Activated CD8-positive, alpha-beta T cell treated with anti-CD3 and anti-CD28 coated beads for 36 hours (primary cell): ENCODE results near the gene VPS54. TPM values are rescaled to one million over a fixed set of nuclear protein-coding genes. Genes with fewer than 3 reads are reported as not detected.

Source experiments
- ATAC-seq: fragments of 200-7000 bp; cut with Tn5 transposase; one replicate; pipeline ENCODE4 v1.10.0; 2021; ENCODE audit warnings: mild to moderate bottlenecking, moderate library complexity
- CTCF ChIA-PET: fragments of 350-600 bp; sonication (Branson Sonifier 250); formaldehyde crosslinking; loops from one replicate; lab custom pipeline; 2021; ENCODE audit warnings: antibody characterized with exemption; lab: Charles Lee
- POLR2A ChIA-PET: fragments of 350-600 bp; sonication (Branson Sonifier 250); formaldehyde crosslinking; loops from one replicate; lab custom pipeline; 2021; ENCODE audit warnings: antibody characterized with exemption; lab: Charles Lee
- DNase-seq: peaks from one replicate; pipeline ENCODE4 v3.0.0-alpha.2; 2020
- H3K27ac Mint-ChIP-seq: one replicate; pipeline ENCODE4 v1.8.0; 2021; ENCODE audit warnings: mild to moderate bottlenecking, mixed read lengths
- H3K27me3 Mint-ChIP-seq: one replicate; pipeline ENCODE4 v1.8.0; 2021; ENCODE audit warnings: mixed read lengths
- H3K36me3 Mint-ChIP-seq: one replicate; pipeline ENCODE4 v1.8.0; 2021; ENCODE audit warnings: low read depth, mixed read lengths
- H3K4me1 Mint-ChIP-seq: one replicate; pipeline ENCODE4 v1.8.0; 2021; ENCODE audit warnings: low read depth, mixed read lengths
- H3K4me3 Mint-ChIP-seq: one replicate; pipeline ENCODE4 v1.8.0; 2021; ENCODE audit warnings: mild to moderate bottlenecking, moderate library complexity, mixed read lengths
- H3K9me3 Mint-ChIP-seq: one replicate; pipeline ENCODE4 v1.8.0; 2021; ENCODE audit warnings: mixed read lengths
- intact Hi-C: fragments of 100-400 bp; cut with micrococcal nuclease; formaldehyde crosslinking; loops from one replicate; pipeline ENCODE4 v1.10.0; 2022
- total RNA-seq, 2 experiments: library from RNA; stranded (reverse); gene quantifications; one replicate each; pipeline ENCODE4 v1.2.3, GENCODE V29; 2021
- TF ChIP-seq, protein P1 (sequence below): fragments of 200-600 bp; IDR thresholded peaks from one replicate; pipeline ENCODE4 v1.8.0; 2022; ENCODE audit warnings: antibody characterized with exemption, mild to moderate bottlenecking

VPS54 gene
- total RNA-seq, 2 experiments from 2014 or later, result 8.9 to 9.4 TPM

DNA sequence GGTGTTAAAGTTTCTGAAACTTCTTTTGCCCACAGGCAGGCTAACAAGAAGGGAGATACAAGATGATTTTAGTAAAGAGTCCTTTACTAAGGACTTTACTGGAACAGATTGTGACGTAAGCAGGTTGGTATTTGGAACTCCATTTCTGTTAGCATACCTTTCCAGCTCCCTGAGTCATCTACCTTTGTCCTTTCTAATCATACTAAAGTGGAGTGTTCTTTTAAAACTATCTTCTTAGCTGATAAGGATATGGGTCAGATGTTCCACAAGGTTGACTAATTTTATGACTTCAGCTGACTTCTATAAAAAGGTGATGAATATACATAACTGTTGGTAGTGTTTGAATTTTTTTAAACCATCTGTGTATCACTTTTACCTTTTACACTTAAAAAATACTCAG lies 156.4 kb downstream of the VPS54 start:
- TF ChIP-seq, protein P1, sequence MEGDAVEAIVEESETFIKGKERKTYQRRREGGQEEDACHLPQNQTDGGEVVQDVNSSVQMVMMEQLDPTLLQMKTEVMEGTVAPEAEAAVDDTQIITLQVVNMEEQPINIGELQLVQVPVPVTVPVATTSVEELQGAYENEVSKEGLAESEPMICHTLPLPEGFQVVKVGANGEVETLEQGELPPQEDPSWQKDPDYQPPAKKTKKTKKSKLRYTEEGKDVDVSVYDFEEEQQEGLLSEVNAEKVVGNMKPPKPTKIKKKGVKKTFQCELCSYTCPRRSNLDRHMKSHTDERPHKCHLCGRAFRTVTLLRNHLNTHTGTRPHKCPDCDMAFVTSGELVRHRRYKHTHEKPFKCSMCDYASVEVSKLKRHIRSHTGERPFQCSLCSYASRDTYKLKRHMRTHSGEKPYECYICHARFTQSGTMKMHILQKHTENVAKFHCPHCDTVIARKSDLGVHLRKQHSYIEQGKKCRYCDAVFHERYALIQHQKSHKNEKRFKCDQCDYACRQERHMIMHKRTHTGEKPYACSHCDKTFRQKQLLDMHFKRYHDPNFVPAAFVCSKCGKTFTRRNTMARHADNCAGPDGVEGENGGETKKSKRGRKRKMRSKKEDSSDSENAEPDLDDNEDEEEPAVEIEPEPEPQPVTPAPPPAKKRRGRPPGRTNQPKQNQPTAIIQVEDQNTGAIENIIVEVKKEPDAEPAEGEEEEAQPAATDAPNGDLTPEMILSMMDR, result no peak
- peaks cover 32% of the 10 kb centered on the region for H3K36me3 Mint-ChIP-seq
- H3K4me1 Mint-ChIP-seq, result peaks cover 38% of the 10 kb centered on the region
- peak overlapping the region; percentile 71 for H3K27ac Mint-ChIP-seq
- CTCF ChIA-PET, result interaction anchor here (0.7 to 4.0 kb wide), 6 partner anchors 11 to 263 kb away, joined by 3 to 51 read pairs (median 15); partner anchors contain the start of gene UGP2
- ATAC-seq (peak; percentile 69), DNase-seq (no peak)
- no peak overlapping the region for H3K4me3 Mint-ChIP-seq
- H3K9me3 Mint-ChIP-seq, result no peaks in the 10 kb centered on the region
- POLR2A ChIA-PET, result interaction anchor here (3.1 kb wide), 1 partner anchor 22 kb away, joined by 11 read pairs; the partner anchor contains the start of gene UGP2
- no peaks in the 10 kb centered on the region for H3K27me3 Mint-ChIP-seq
- intact Hi-C loops, result no loop called here

DNA sequence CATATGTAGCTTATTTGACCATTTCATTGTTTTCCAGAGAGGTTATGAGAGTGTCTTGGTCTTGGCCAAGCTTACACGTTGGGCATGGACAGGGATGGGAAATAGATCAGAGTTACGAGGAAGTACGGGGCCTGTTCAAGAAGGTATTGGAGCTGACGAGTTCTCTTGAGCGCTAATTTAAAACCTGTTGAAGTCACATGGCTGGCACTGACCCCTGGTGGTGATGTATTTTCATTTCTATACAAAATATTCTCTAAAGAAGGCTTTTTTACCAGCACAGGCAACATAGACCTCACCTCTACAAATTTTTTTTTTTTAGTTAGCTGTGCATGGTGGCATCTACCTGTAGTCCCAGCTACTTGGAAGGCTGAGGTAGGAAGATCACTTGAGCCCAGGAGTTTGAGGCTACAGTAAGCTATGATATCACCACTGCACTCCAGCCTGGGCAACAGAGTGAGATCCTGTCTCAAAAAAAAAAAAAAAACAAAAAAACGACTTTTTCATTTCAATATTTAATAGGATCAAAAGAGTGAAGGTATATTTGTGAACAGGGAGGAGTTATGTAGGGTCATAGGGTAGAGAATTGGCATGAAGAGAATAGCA lies 157.9 kb downstream of the VPS54 start:
- Mint-ChIP-seq H3K27ac (no peak overlapping the region), H3K9me3 (no peaks in the 10 kb centered on the region), H3K36me3 (peaks cover 41% of the 10 kb centered on the region), H3K4me3 (no peak overlapping the region), H3K27me3 (no peaks in the 10 kb centered on the region), H3K4me1 (peaks cover 39% of the 10 kb centered on the region)
- ChIA-PET CTCF (interaction anchor here (0.6 to 4.0 kb wide), 31 partner anchors 8 to 467 kb away, joined by 3 to 51 read pairs (median 4); partner anchors contain the start of genes MDH1, UGP2 and WDPCP), POLR2A (interaction anchor here (0.9 to 3.1 kb wide), 2 partner anchors 20 to 273 kb away, joined by 3 to 11 read pairs; partner anchors contain the start of genes MDH1, UGP2 and WDPCP)
- intact Hi-C loops, result loop anchor here (2.0 kb wide), 1 partner anchor 169 kb away; no protein-coding TSS in a partner anchor
- DNase-seq, result peak; percentile 74
- ATAC-seq, result peak; percentile 57
- TF ChIP-seq, protein P1, result peak; percentile 69

DNA sequence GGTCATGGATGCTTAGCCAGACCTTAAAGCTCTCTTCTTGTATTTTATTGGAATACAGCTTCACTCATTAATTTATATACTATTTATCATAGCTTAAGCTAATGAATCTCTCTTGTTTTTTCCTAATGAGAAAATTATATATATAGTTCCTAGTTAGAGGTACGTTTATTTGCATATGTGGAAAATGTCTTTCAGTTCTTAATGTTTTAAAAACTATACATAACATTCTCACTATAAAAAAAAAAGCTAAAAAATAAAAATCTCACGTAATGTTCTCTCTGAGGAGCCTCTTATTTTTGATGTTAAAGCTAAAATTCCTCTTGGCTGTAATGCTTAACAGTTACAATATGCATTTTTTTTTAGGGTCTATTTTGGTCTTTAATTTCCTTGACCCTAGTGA lies 160.9 kb downstream of the VPS54 start:
- TF ChIP-seq, protein P1, result no peak
- Mint-ChIP-seq H3K4me3 (no peak overlapping the region), H3K27me3 (no peaks in the 10 kb centered on the region), H3K36me3 (peaks cover 38% of the 10 kb centered on the region), H3K4me1 (peaks cover 47% of the 10 kb centered on the region), H3K9me3 (no peaks in the 10 kb centered on the region), H3K27ac (peak overlapping the region; percentile 14)
- ChIA-PET POLR2A (interaction anchor here (1.0 to 2.2 kb wide), 3 partner anchors 17 to 269 kb away, joined by 3 to 6 read pairs (median 4); partner anchors contain the start of genes MDH1, UGP2 and WDPCP), CTCF (interaction anchor here (1.0 to 1.9 kb wide), 5 partner anchors 8 to 167 kb away, joined by 3 to 11 read pairs (median 6); partner anchors contain the start of gene UGP2)
- no peak for DNase-seq
- no peak for ATAC-seq
- intact Hi-C loops, result no loop called here

DNA sequence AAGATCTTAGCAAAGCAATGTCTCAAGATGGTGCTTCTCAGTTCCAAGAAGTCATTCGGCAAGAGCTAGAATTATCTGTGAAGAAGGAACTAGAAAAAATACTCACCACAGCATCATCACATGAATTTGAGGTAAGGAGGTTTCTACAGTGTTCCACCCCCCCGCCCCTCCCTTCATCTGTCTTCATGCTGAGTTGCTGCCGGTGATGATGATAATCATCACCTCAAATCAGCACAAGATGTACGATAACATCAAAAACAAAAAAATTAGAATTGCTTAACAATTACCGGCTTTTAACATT lies 163.0 kb downstream of the VPS54 start:
- POLR2A ChIA-PET, result interaction anchor here (0.6 to 8.0 kb wide), 3 partner anchors 14 to 267 kb away, joined by 3 to 58 read pairs (median 6); partner anchors contain the start of genes MDH1, UGP2 and WDPCP

More for the DNA sequence above, 163.0 kb downstream of the VPS54 start:
- Mint-ChIP-seq H3K4me3 (peak overlapping the region; percentile 43), H3K36me3 (peaks cover 31% of the 10 kb centered on the region), H3K27me3 (no peaks in the 10 kb centered on the region), H3K4me1 (peaks cover 47% of the 10 kb centered on the region), H3K27ac (peak overlapping the region; percentile 90), H3K9me3 (peaks cover 2% of the 10 kb centered on the region)
- CTCF ChIA-PET, result interaction anchor here (1.3 to 2.7 kb wide), 3 partner anchors 10 to 19 kb away, joined by 3 to 8 read pairs (median 3); no protein-coding TSS in a partner anchor
- intact Hi-C loops, result no loop called here
- ATAC-seq (peak; percentile 89), DNase-seq (peak; percentile 70)
- TF ChIP-seq, protein P1, result no peak
